GM19324 (cell line): Measurements from ENCODE around the gene TRMT11.
A peak's percentile ranks its signal among the peaks of the same experiment; 100 is the strongest.
"Not testable (repeated sequence)": the region's sequence is repeated elsewhere in the genome, so short reads cannot be mapped to it uniquely, and the experiment has no call there.

Source experiments
- ATAC-seq: cut with Tn5 transposase; IDR thresholded peaks from one replicate; pipeline ENCODE4 v1.9.1; 2021; ENCODE audit warnings: mild to moderate bottlenecking, moderate library complexity; ENCODE audit not compliant: unreplicated experiment, low FRiP score

The TRMT11 gene

DNA sequence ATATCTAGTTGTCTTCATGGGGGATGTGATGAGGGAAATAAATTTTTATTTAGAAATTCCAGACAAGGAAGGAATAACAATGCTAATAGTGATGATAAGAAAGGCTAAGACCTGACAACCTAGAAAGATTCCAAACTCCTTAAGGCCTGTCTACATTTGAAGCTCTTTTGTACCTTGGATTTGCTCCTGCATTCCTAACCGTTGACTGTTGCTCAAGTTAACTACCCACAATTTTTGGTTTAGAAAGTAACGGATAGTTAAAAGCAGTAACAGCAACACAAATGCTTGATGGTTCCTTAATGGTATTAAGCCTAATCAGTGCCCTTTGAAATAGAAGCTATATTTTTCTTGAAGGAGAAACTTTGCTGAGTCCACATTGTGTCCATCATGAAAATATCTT is 52.9 kb downstream of the TRMT11 start:
- no peak for ATAC-seq

GRCh38 chr6:126040394-126040793 is 54.1 kb downstream of the TRMT11 start:
- no peak for ATAC-seq

- no peak for ATAC-seq
Measured at GRCh38 chr6:126040826-126041225, 54.5 kb downstream of the TRMT11 start.

GRCh38 chr6:126041516-126041915 is 55.2 kb downstream of the TRMT11 start:
- ATAC-seq = no peak

- no peak for ATAC-seq
Measured at GRCh38 chr6:126042001-126042419, 55.7 kb downstream of the TRMT11 start.

DNA sequence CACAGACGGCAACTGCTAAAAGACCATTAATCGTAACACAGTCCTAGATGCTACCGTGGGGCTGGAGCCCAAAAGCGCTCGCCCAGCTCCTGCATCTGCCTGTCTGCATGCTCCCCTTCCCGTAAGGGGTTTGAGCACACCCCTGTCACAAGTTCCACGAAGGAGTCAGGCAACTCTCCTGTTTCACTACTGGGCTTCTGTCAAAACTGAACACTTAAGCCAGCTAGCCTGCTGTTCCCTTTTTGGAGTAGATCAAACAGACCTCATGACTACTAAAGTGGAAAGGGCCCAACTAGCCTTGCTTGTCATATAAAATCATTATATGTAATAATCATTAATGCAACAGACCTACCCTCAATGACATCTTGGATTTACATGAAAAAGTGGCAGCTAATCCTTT is 61.3 kb downstream of the TRMT11 start:
- ATAC-seq = no peak

GRCh38 chr6:126048635-126049034 is 62.3 kb downstream of the TRMT11 start:
- no peak for ATAC-seq

GRCh38 chr6:126050795-126051194 is 64.5 kb downstream of the TRMT11 start:
- no peak for ATAC-seq

DNA sequence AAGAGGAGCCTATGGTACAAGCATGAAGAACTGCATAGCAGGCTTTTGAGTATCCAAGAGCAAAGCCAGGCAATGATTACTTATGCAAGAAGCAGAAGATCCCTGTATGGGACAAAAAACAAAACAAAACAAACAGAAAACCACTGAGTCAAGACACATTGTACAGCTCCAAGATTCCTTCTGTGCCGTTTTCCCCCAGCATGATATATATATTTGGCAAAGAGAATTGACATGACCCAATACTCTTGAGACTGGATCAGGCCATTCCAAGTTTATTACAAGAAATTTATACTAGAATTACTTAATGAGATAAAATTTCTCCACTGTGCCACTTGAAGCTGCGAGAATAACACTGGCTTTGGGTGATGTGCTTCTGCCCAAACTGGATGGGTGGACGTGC is 65.5 kb downstream of the TRMT11 start:
- no peak for ATAC-seq

- ATAC-seq = no peak
Measured at GRCh38 chr6:126052485-126052884, 66.1 kb downstream of the TRMT11 start.

DNA sequence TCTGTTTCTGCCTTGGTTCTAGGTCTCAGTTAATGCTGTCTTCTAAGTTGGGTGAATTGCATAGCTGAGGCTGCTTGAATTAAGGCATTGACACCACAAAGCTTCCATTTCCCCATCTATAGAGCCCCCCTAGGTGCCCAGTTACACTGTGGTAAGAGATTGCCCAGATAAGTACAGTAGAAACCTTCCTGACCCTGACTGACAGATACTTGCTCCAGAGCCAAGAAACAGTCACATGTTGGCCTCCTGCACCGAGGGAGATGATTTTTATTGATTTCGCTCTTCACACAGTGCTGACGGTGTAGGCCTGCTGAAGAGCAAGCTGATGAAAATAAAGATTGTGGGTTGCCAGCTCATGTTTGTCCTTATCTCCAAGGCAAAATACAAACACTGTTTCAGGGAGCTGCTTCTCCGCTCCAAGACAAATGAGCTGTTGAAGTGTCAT is 67.9 kb downstream of the TRMT11 start:
- ATAC-seq = no peak

GRCh38 chr6:126054802-126055201 is 68.5 kb downstream of the TRMT11 start:
- ATAC-seq = no peak

DNA sequence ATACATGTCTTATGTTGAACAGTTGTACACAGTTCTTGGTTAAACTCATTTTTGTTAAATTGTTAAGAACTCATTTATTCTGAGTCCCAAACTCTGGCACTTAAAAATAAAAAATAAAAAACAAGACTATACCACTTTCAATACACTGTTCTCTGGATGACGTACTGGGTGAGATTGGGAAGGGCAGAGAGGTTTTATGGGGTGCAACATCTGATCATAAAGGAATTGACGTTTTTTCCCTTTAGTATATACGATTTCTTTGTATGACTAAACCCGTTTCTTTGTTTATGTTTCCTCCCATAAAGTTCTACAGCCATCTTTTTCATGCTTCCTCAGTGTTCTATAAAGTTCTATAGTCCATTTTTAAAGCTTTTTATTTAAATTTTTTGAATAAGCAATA is 69.1 kb downstream of the TRMT11 start:
- no peak for ATAC-seq

DNA sequence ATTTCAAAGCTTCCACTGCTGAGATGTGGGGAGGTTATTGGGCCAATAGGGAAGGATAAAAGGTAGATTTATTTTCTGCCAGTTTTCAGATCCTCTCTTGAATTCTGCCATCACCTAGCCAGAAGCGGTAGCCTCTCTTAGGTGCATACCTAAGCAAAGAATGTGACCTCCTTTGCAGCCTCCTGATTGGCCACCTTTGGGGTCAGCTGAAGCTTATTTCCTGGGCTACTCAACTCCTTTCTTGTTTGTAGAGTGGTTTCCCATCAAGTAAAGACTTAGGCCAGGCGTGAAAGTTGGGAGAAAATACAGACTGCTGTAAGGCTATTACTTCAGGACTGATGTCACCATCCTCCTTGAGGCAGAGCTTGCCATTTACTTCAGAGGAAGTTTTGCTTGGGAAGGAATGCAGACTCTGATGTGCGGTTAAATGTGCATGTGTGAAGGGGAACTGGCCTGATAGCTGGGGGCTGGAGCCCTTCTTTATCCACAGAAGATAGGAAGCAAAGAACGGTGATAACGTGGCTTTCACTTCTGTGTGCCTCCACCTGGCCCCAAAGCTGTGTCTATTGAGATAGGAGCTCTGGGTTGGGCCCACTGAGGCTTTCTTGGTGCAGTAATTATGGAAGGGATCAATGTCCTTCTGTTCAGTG is 70.1 kb downstream of the TRMT11 start:
- ATAC-seq = no peak

GRCh38 chr6:126058085-126058484 is 71.7 kb downstream of the TRMT11 start:
- ATAC-seq = not testable (repeated sequence)

GRCh38 chr6:126060400-126060799 is 74.1 kb downstream of the TRMT11 start:
- no peak for ATAC-seq

DNA sequence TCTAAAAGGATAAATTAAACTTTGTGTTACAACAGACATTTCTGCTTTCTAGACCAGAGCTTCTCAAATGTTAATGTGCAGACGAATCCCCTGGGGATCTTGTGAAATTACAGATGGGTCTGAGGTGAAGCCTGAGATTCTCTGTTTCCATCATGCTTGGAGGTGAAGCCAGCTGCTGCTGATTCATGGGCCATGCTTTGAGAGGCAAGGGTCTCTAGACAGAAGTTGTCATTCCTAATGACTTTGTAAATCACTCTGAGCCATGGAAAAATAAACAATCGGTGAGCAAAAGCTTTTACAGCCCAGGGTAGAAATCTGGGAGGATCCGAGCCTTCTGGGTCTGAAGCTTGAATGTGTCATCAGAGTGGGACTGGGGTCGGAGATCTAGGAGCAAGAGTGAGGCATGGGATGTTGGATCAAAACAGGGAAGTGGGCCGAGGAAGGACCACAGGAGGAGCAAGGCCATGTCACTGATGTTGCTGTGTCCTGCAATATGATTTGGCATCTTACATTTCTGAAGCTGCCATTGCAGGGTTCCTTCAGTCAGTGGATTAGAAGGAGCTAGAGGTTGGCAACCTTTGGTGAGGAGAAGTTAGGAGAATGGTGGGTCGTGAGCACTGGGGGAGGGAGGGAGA is 77.3 kb downstream of the TRMT11 start:
- ATAC-seq = peak; percentile 65

DNA sequence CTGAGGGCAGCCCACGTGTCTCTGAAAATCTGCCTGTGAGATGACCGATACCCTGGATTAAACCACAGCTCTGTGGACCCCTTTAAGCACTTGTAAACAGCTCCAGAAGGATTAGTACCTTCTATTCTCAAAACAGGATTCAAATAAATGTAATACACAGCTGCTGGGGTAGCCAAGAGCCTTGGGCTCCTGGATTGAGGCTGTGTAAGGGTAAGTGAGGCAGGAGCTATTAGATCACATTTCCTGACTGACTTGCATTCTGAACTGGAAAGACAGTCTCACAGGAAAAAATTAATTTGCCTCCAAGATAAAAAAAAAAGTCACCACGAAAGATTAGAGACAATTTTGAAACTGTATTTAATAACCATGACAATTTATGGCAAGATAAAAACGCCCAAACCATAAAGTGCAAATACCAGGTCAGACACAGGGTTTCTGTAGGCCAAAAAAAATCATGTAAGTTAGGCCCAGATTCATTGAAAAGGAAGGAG is 78.0 kb downstream of the TRMT11 start:
- ATAC-seq = no peak

DNA sequence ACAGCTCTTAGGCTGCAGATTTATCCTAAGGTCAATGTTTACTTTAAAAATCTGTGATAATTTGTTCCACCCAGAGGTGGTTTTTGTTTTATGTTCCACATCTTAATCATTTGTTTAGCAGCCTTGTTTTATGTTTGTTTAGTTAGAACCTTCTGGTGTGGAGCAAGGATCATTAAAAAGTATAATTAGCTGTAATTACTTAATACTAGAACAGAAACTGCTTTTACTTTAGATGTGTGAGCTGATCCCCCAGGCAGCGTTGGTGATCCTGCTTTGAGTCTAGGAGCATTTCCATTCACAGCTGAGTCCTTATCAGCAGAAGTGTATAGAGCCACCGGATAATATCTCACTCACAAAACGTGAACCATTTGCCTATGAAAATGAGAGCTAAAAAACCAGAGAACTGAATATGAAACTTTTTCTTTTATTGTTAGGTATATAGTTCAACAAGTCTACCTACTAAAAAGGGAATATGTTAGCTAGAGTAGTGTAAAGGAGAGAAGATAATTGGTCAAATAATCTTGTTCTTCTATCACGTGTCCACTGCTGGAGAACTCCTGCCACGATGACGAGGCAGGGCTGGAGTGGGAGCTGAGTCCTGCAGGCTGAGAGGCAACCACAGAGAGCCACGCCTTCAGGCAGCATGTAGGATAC is 78.5 kb downstream of the TRMT11 start:
- ATAC-seq = no peak

DNA sequence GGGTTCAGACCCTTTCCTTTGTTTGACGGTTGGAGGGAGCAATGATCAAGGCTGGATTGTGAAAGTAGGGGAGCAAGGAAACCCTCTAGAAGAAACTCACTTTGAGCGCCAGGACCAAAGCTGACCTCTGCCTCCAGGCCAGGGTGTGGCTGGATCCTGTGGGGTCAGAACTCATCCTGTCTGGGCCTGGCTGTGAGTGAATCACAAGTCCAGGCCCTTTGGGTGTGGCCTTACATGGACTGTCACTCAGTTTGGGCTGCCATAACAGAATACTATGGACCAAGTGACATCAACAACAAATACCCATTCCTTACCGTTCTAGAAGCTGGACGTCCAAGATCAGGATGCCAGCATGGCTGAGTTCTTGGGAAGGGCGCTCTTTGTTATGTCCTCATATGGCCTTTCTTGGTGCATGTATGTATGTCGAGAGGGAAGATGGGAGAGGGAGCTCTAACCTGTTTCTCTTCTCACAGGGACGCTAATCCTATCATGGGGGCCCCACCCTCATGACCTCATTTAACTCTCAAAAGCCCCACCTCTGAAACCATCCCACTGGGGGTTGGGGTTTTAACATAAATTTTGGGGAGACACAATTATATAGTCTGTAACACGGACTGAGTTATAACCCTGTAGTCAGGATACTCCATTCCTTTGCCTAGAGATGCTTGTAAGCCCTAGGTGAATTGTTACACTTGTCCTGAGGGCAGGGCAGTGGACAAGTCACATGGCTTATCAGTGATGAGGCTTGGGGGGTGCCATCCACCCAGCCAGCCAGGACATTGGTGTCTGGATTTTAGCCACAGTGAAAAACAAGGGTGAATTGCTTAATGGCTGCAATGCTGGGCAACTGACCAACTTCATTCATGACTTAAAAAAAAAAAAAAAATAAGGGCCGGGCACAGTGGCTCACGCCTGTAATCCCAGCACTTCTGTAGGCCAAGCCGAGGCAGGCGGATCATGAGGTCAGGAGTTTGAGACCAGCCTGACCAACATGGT is 80.0 kb downstream of the TRMT11 start:
- no peak for ATAC-seq
